Measurements from ENCODE around the gene CHST13.

- TF ChIP-seq CTCF (conservative IDR thresholded peaks at IDR 0.05 in 1 of 2, IDR thresholded peaks at IDR 0.05 in 1 of 2; ENCODE audit: extremely low read depth in 1 of 2, insufficient read depth in 1 of 2, low read depth in 1 of 2, low read length in 2 of 2) (no peak), EZH2 (IDR thresholded peaks at IDR 0.05; ENCODE audit: borderline replicate concordance, low read length) (no peak)
Observed at GRCh38 chr3:126512916-126513650, 10.9 kb upstream of the CHST13 start.
